DMS 273 (cell line): ENCODE data around the gene EPN2.

Source experiments
- DNase-seq: peaks from one replicate; lab custom pipeline; 2025; ENCODE audit not compliant: unreplicated experiment; lab: John Stamatoyannopoulos, UW

The EPN2 gene

GRCh38 chr17:19379361-19380065 is 142.3 kb downstream of the EPN2 start:
- DNase-seq: no peak

DNA sequence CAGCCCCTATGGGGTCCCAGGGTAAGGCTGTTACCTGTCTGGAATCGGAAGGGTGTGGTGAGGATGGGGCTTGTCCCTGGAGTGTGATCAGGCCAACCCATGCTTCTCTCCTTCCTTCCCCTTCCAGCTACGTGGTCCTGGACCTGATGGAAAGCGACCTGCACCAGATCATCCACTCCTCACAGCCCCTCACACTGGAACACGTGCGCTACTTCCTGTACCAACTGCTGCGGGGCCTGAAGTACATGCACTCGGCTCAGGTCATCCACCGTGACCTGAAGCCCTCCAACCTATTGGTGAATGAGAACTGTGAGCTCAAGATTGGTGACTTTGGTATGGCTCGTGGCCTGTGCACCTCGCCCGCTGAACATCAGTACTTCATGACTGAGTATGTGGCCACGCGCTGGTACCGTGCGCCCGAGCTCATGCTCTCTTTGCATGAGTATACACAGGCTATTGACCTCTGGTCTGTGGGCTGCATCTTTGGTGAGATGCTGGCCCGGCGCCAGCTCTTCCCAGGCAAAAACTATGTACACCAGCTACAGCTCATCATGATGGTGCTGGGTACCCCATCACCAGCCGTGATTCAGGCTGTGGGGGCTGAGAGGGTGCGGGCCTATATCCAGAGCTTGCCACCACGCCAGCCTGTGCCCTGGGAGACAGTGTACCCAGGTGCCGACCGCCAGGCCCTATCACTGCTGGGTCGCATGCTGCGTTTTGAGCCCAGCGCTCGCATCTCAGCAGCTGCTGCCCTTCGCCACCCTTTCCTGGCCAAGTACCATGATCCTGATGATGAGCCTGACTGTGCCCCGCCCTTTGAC is 143.5 kb downstream of the EPN2 start:
- DNase-seq: no peak

GRCh38 chr17:19381361-19381740 is 144.2 kb downstream of the EPN2 start:
- DNase-seq: no peak

DNA sequence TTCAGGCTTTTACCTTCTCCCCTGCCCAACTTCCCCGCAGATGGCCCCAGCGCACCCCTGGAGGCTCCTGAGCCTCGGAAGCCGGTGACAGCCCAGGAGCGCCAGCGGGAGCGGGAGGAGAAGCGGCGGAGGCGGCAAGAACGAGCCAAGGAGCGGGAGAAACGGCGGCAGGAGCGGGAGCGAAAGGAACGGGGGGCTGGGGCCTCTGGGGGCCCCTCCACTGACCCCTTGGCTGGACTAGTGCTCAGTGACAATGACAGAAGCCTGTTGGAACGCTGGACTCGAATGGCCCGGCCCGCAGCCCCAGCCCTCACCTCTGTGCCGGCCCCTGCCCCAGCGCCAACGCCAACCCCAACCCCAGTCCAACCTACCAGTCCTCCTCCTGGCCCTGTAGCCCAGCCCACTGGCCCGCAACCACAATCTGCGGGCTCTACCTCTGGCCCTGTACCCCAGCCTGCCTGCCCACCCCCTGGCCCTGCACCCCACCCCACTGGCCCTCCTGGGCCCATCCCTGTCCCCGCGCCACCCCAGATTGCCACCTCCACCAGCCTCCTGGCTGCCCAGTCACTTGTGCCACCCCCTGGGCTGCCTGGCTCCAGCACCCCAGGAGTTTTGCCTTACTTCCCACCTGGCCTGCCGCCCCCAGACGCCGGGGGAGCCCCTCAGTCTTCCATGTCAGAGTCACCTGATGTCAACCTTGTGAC is 144.7 kb downstream of the EPN2 start:
- no peak for DNase-seq

DNA sequence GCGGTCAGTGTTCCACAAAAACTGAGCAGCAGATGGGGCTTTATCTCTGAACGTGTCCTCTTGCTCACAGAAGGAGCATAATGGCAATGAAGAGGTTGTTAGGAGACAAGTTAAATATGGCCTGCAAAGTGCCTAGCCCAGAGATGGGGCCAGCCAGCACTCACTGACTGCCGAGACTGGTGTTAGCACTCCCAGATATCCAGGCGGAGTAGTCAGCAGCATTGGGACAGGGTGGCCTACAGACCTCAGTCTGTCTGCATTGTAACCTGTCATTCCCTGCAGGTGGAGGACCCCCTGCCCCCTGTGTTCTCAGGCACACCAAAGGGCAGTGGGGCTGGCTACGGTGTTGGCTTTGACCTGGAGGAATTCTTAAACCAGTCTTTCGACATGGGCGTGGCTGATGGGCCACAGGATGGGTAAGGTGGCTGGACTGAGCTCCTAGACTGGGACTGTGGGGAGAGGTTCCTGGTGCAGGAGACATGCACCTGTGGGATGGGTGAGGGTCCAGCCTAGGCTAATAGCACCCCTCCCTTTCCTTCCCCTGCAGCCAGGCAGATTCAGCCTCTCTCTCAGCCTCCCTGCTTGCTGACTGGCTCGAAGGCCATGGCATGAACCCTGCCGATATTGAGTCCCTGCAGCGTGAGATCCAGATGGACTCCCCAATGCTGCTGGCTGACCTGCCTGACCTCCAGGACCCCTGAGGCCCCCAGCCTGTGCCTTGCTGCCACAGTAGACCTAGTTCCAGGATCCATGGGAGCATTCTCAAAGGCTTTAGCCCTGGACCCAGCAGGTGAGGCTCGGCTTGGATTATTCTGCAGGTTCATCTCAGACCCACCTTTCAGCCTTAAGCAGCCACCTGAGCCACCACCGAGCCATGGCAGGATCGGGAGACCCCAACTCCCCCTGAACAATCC is 145.6 kb downstream of the EPN2 start:
- DNase-seq: peak; percentile 29

GRCh38 chr17:19383681-19384470 is 146.7 kb downstream of the EPN2 start:
- peak; percentile 52 for DNase-seq

- DNase-seq: peak; percentile 97
Observed at GRCh38 chr17:19384723-19385391, 147.7 kb downstream of the EPN2 start.

DNA sequence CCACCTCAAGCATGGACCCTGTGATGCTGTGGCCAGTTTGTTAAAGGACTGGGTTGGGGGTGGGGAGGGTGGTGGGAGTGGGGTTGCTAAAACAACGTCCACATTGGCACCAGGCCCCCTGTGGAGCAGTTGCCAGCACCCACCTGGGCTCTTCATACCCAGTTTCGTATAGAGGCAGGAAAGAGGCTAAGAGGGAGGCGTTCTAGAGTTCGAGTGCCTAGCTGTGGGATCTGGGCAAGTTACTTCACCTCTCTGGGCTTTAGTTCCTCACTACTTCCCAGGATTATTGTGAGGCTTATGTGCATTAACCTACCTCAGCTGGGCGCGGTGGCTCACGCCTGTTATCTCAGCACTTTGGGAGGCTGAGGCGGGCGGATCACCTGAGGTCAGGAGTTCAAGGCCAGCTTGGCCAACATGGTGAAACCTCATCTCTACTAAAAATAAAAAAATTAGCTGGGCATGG is 148.4 kb downstream of the EPN2 start:
- no peak for DNase-seq
